Dermis blood vessel endothelial cell (primary cell): Measurements from ENCODE around the gene RAX2. TPM values are rescaled to one million over a fixed set of nuclear protein-coding genes. Genes with fewer than 3 reads are reported as not detected.

Experiments used
- DNase-seq: peaks from one replicate; pipeline ENCODE4 v3.0.0; 2010
- total RNA-seq: library from RNA; depleted of rRNA; stranded (reverse); fragments of >200 nt; gene quantifications from 2 replicates; pipeline ENCODE4 v1.2.3, GENCODE V29; 2014

RAX2 gene
- total RNA-seq, 1 donor from 2014 or later: not detected

DNA sequence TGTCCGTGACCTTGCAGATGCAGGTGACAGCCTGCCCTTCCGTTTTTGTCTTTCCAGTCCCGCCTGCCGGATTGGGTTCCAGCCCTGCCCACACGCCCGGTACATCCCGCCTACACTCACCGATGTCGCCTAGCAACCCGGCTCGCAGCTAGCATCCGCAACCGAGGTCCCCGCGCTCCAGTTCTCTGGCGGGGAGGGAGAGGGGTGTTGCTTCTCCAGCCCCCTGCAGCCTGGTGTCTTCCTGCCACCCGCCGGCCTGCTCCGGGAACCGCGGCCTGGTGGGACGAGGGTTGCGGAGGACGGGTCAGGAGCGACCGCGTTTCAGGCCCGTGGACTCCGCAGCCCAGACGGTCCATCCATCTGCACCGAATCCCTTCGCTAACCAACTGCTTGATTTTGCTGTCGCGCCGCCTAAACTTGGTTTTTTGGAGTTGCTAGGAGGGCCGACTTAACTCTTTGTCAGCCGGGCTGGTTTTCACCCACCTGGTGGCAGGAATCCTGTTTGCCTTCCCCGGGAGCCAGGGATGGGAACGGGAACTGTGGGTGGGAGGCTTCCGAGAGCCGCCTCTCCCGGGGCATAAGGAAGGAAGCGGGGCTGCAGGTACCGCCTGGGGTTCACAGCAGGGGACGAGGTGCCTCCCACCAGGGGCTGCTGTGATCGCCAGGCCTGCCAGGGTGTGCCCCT, 29.5 kb upstream of the RAX2 start:
- DNase-seq: no peak

GRCh38 chr19:3800996-3801395, 29.0 kb upstream of the RAX2 start:
- DNase-seq: no peak

DNA sequence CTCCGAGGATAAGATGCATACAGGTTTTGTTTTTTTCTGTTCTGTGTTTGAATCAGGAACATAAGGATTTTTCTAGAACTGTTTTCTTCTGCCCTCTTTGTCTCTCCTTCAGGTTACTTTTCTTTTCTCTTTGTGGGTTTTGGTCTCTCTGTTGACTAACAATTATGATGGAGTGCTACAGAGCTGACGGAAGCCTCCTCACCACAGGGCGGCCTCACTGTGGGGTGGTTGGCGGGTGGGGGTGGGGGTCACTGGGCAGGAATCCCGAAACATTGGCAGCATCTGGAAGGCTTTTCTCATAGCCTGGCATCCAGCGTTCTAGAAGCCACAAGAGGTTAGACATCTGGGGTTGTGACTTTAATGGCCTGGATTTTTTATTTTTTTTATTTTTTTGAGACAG, 26.1 kb upstream of the RAX2 start:
- DNase-seq: no peak

DNA sequence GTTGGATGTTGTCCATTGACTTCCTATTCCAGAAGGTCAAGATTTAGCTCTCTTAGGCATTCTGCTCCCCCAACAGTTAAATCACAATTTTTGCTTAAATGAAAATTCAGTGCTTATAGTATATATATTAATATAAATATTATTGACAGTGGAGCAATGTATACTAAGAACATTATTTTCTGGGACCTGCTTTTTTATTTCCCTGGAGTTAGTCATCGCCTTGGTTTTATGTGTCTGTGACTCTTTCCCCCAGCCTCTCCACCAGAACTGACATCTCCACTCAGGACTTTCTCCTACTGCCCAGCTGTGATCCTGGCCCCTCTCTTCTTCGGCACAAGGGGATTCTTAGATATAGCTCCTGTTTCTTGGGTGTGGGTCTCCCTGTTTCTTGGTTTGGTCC, 24.3 kb upstream of the RAX2 start:
- no peak for DNase-seq

GRCh38 chr19:3793799-3794198, 21.8 kb upstream of the RAX2 start:
- DNase-seq: no peak

- DNase-seq: no peak
Observed at GRCh38 chr19:3792114-3792513, 20.1 kb upstream of the RAX2 start.

- no peak for DNase-seq
Observed at GRCh38 chr19:3790941-3791340, 18.9 kb upstream of the RAX2 start.

DNA sequence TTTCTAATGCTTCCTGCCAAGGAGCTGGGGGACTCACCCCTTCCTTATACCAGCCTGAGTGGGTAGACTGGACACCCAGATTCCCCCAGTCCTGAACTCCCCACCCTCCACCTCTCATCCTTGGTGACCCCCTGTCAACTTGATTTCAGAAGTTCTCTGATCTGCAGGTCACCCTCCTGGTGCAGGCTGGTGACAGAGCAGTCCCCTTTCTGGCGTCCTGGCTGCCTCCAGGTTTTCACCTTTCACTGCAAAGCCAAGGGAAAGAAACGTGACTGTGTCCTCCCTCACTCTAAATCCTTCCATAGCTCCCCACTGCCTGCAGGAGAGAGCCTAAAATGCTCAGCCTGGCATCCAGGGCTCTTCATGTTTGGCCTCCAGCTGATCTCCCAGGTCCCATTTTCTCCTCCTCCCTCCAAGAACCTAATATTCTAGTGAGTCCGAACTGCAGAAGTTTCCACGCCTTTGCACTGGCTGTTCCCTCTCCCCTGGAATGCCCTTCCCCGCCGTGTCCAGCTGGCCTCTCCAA, 18.2 kb upstream of the RAX2 start:
- DNase-seq: no peak

DNA sequence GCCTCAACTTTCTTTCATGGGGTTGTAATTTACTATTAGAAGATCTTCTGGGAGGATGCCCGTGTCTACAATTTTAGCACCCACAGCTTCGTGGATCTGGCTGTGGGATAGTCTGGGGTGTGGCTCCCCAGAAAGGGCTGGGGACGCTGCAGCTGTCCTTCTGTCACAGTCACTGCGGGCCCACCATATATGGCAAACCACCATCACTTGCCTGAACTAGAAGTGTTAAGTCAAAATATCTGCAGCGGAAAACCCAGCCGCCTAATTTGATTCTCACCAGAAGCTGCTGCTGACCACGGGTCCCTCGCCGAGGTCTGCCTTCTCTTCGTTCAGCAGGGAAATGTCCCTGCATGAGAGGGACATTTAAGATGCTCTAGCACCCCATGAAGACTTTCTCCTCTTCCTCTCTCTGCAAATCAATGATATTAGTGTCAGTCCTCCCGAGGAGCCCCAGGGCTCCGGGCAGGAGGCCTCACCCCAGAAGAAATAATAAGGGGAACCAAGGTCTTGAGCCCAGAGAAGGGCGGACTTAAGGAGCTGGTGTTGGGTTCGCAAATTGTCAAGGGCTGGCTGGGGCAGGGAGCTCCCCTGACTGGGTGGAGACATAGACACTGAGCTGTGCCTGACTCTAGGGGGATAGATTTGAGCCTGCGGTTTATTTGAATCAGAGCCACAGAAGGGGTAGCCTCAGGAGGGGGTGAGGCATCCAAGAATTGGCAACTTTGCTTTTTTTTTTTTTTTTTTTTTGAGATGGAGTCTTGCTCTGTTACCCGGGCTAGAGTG, 17.2 kb upstream of the RAX2 start:
- DNase-seq: no peak

DNA sequence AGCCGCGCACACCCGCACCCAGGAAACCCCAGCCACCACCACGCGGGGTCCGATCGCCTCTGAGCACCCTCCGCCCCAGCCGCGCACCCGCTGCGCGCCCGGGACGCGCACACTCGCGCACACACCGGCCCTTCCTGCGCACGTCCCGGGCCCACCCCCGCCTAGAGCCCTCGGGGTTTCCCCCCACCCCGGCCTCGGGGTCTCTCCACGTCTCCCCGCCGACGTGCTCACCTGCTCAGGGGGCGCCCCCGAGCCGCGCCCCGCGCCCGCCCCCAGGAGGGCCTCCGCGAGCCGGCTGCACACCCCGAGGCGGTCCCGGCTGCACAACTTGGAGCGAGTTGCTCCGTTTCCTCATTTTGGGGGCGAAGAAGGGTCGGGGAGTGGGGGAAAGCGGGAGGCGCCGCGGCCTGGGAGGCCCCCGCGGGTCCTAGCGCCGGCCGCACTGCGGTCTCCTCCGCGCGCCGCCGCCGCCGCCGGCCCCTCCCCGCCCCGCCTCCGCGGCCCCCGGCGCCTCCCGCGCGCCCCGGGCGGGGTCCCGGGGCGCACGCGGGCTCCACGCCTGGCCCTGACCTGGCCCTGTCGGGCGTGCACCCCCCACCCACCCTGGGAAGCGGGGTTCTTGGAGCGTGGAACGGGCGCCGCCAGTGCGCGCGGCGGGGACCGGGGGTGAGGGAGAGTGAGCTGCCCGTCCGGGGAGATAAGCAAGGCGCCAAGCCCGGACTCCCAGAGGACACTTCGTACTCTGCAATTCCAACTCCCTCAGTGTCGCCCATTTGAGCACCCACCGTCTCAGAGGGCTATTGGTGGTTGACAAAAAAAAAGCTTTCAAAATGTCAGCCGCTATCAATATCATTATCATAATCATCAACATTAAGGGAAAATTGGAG, 14.2 kb upstream of the RAX2 start, which contains the start of gene MATK:
Gene MATK (minus strand): TSS at position 444 of the 887 bp plus-strand sequence. CDS start 1,246 bp downstream, outside the sequence.
- DNase-seq: no peak

GRCh38 chr19:3785451-3785937, 13.5 kb upstream of the RAX2 start:
- no peak for DNase-seq

GRCh38 chr19:3784607-3785450, 12.8 kb upstream of the RAX2 start:
- no peak for DNase-seq

- peak; percentile 22 for DNase-seq
Observed at GRCh38 chr19:3783660-3784584, 11.9 kb upstream of the RAX2 start.

DNA sequence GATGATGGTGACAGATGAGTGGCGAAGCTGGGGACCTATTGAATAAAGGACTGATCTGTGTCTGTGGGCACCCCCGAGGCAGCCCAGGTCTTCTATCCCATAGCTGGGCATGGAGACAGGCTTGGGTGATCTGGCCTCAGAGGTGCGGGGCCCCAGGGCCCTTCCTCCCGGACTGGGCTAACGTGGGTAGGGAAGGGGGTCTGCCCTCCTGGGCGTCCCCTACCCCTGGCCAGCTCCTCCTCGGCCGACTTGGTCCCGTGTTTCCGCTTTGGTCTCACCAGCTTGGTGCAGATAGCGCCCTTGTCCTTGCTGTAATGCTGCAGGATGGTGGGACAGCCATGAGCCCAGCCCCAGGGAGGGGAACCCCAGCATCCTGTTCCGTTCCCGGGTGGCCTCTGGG, 10.9 kb upstream of the RAX2 start:
- no peak for DNase-seq

- no peak for DNase-seq
Observed at GRCh38 chr19:3782330-3782729, 10.3 kb upstream of the RAX2 start.

DNA sequence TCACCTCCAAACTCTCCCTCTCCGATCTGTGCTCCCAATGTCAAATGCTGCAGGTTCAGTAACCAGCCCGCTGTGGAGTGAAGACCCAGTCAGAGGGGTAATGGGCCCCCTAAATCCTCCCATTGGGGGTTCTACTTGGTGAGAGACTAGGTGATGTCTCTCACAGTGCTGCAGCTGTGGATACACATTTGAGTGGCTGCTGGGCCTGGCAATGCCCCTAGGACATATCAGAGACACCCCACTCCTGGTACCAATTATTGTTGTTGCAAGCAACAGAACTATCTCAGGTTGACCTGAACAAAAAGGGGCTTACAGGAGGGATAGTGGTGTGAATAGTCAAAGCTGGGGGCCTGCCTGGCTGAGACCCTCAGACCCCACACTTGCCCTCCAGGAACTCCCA, 9.6 kb upstream of the RAX2 start:
- DNase-seq: no peak

GRCh38 chr19:3780786-3781304, 8.8 kb upstream of the RAX2 start:
- no peak for DNase-seq

DNA sequence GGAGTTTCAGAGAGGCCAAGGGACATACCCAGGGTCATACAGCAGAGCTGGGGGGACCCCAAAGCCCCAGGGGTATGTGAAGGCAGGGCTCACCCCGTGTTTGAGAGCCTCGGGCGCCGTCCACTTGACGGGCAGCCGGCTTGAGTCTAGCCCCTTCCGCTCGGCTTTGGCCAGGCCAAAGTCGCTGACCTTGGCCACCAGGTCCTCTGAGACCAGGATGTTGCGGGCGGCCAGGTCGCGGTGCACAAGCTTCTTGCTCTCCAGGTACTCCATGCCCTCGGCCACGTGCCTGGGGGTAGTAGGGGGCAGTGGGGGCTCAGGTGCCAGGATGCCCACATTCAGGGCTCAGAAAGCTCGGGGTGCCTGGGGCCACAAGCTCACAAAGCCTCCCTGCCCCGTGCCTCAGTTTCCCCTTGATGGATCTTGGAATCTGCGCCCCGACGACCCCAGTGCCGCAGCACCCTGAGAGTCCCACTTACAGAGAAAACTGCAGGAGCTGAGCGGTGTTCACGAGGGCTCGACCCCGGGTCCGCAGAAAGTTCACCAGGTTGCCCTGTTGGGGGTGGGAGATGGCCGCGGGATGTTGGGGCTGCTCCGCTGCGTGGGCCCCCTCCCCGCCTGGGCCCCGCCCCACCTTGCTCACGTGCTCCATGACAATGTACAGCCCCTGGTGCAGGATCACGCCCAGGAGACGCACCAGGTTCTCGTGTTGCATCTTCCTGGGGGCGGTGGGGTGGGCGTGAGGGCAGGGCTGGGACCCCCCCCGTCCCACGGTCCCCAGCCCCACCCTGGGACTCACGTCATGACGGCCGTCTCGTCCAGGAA, 7.1 kb upstream of the RAX2 start:
- DNase-seq: no peak

- no peak for DNase-seq
Observed at GRCh38 chr19:3778104-3778867, 6.3 kb upstream of the RAX2 start.
